ENCODE data around the gene SPON1.

GRCh38 chr11:14125529-14125928, 163.0 kb downstream of the SPON1 start:
- TF ChIP-seq CTCF (IDR thresholded peaks at IDR 0.05): no peak
- TF ChIP-seq POLR2A (IDR thresholded peaks at IDR 0.05): no peak
- TF ChIP-seq EP300 (IDR thresholded peaks at IDR 0.05): no peak

Measured in ovary (tissue), 3 donors.